ENCODE measurements around the gene CIRBP. TPM values are rescaled to one million over a fixed set of nuclear protein-coding genes. Genes with fewer than 3 reads are reported as not detected.
A peak's percentile ranks its signal among the peaks of the same experiment; 100 is the strongest.

The CIRBP gene
- total RNA-seq, 1 experiment from 2014 or later: 263 TPM

GRCh38 chr19:1223018-1223855 lies 45.9 kb upstream of the CIRBP start:
- H3K27ac Mint-ChIP-seq: peak overlapping the region in 1 of 3 experiments; percentile 77; a peak in 1 of 7 replicates
- H3K56ac ChIP-seq (ENCODE audit: insufficient read length, low read depth, low read length): no peak overlapping the region

More at GRCh38 chr19:1223018-1223855, 45.9 kb upstream of the CIRBP start:
- H4K91ac ChIP-seq (ENCODE audit: insufficient read length, low read depth, low read length): no peak overlapping the region
- H2AFZ ChIP-seq (ENCODE audit: low read length): no peak overlapping the region
- Mint-ChIP-seq H3K36me3 (ENCODE audit: insufficient read depth in 1 of 3, low read depth in 3 of 3) (peaks cover 2 to 13% (median 6%) of the 10 kb centered on the region in 3 experiments; a peak in 6 of 7 replicates), H3K9me3 (no peaks in the 10 kb centered on the region), H3K4me3 (no peak overlapping the region), H3K4me1 (peaks cover 0 to under 1% of the 10 kb centered on the region in 2 experiments; a peak in 1 of 4 replicates), H3K27me3 (ENCODE audit: low read depth) (no peaks in the 10 kb centered on the region)
- DNase-seq: peak; percentile 81
- whole genome bisulfite sequencing (ENCODE audit: extremely low coverage, insufficient read length, low lambda C conversion rate): no CpG with 5 or more reads among the region's 48 CpGs
- H3K79me2 ChIP-seq (ENCODE audit: insufficient read depth, low read length): no peaks in the 10 kb centered on the region
- H2BK20ac ChIP-seq (ENCODE audit: low read depth, low read length, poor library complexity, severe bottlenecking): no peak overlapping the region
- H3K9ac ChIP-seq (ENCODE audit: extremely low read depth, insufficient read length, low read length): no peak overlapping the region
- no peaks in the 10 kb centered on the region for H3K4me1 ChIP-seq (ENCODE audit: insufficient read depth, low read length)
- no peak overlapping the region for H3T11ph ChIP-seq (ENCODE audit: low read length)
- no peak overlapping the region for H2BK120ac ChIP-seq (ENCODE audit: low read depth, low read length, poor library complexity, severe bottlenecking)
- no peak overlapping the region for H4K5ac ChIP-seq (ENCODE audit: insufficient read length, low read depth, low read length)
- no peak overlapping the region for H3K23ac ChIP-seq (ENCODE audit: insufficient read length, low read depth, low read length)
- no peak overlapping the region for H3K4me2 ChIP-seq (ENCODE audit: insufficient read depth, insufficient read length, low read length)
- H3K79me1 ChIP-seq (ENCODE audit: insufficient read depth, low read depth, low read length, poor library complexity, severe bottlenecking): peaks cover 4% of the 10 kb centered on the region
- H2BK5ac ChIP-seq (ENCODE audit: insufficient read length, low read length): no peak overlapping the region
- H3K4ac ChIP-seq (ENCODE audit: low read depth, low read length): no peak overlapping the region
- no peaks in the 10 kb centered on the region for H4K20me1 ChIP-seq (ENCODE audit: control insufficient read depth, insufficient read depth, insufficient read length)
- peak; percentile 69 for TF ChIP-seq CTCF (conservative IDR thresholded peaks at IDR 0.05)
- no peak overlapping the region for H3K14ac ChIP-seq (ENCODE audit: insufficient read depth, low read length)
- H2BK12ac ChIP-seq (ENCODE audit: insufficient read length, low read depth, low read length): no peak overlapping the region
- H3K27ac ChIP-seq (ENCODE audit: insufficient read length, low read depth, low read length): no peak overlapping the region
- no peak overlapping the region for H2BK15ac ChIP-seq (ENCODE audit: low read depth, low read length)
- no peak overlapping the region for H2AK5ac ChIP-seq (ENCODE audit: insufficient read length, low read length)
- no peaks in the 10 kb centered on the region for H3K9me3 ChIP-seq (ENCODE audit: control insufficient read depth, low read depth, low read length)
- no peaks in the 10 kb centered on the region for H3K23me2 ChIP-seq (ENCODE audit: insufficient read length, low read depth, low read length, poor library complexity, severe bottlenecking)
- H4K8ac ChIP-seq (replicated peaks; ENCODE audit: insufficient read length, low read depth, low read length): no peak overlapping the region
- H3K18ac ChIP-seq (ENCODE audit: insufficient read length, low read depth, low read length): no peak overlapping the region
- no peaks in the 10 kb centered on the region for H3K27me3 ChIP-seq (ENCODE audit: insufficient read depth, low read length)
